Measurements from ENCODE around the gene RNGTT.

- TF ChIP-seq POLR2A (IDR thresholded peaks at IDR 0.05; ENCODE audit: low read depth, low read length) (no peak), POLR2AphosphoS5 (IDR thresholded peaks at IDR 0.05; ENCODE audit: low read depth, low read length) (no peak), TAF1 (IDR thresholded peaks at IDR 0.05; ENCODE audit: borderline replicate concordance, low read depth, low read length) (no peak)
Observed at GRCh38 chr6:88614316-88614877, 349.0 kb downstream of the RNGTT start.
